ENCODE results near the gene IFNA4.

GRCh38 chr9:21160178-21160577 lies 27.2 kb downstream of the IFNA4 start:
- TF ChIP-seq EP300 (IDR thresholded peaks at IDR 0.05) = no peak
- TF ChIP-seq POLR2AphosphoS5 (IDR thresholded peaks at IDR 0.05) = no peak

Measured in upper lobe of left lung (tissue), 4 donors.